GM19395 (cell line): ENCODE data around the gene TCOF1.

ENCODE experiments used
- ATAC-seq: cut with Tn5 transposase; IDR thresholded peaks from one replicate; pipeline ENCODE4 v1.9.1; 2021; ENCODE audit warnings: mild to moderate bottlenecking, moderate library complexity; ENCODE audit not compliant: unreplicated experiment

TCOF1 gene

GRCh38 chr5:150347451-150347850 lies 10.0 kb upstream of the TCOF1 start:
- no peak for ATAC-seq

DNA sequence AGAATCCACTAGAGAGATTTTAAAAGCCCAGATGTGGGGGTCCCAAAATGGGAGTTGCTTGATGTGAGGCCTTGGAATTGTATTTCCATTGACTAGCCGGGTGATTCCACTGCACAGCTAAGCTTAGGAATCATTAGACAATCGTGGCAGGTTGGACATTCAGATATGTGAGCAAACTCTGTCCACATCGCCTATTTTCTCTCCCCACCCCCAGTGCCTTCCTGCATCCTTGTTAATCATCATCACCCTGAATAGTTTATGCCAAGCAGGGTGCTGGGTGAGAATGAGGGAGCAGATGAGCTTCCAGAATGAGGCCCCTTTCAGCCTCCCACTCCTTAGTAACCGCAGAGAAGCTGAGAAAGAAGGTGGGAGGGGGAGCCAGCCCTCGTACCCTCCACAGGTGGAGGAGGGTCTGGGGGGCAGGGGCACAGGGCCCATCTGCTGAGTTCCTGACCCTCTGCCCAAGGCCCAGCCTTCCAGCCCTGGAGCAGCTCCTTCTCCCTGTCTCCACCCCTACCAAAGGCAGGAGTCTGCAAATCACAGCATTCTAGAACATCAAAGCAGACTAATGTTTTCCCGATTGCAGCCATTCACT lies 7.7 kb upstream of the TCOF1 start:
- ATAC-seq, result no peak

DNA sequence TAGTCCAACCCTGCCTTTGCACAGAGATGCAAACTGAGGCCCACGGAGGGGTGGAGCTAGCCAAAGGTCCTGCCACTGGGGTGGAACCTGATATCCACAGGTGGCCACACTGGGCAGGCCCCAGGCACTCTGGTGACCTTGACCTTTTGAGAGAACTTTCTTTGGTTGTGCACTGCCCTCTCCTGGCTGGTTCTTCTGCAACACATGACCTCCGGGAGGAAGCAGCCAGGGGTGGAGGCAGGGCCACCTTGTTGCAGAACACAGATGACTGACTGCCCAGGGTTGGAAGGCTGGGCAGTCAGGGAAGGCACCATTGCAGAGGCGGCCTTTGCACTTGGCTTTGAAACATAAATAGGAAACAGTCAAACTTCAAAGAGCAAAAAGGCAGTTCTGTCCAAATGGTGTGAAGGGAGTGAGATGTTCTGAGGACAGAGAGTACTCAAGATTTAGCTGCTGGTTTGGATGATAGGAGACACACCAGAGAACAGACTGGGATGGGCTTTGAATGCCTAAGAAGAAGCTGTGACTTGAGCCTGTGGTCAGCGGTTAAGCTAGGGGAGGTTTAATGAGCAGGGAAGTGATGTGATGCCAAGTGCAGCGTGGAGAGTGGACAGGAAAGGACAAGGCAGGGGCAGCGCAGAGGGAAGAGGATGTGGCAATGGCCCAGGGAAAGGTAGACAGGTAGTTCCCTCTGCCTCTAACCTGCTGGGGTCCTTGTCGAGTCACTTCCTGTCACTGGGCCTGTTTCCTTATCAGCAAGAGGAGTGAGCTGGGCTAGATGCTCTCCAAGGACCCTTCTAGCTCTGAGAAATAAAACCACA lies 6.8 kb upstream of the TCOF1 start:
- ATAC-seq, result peak; percentile 92

DNA sequence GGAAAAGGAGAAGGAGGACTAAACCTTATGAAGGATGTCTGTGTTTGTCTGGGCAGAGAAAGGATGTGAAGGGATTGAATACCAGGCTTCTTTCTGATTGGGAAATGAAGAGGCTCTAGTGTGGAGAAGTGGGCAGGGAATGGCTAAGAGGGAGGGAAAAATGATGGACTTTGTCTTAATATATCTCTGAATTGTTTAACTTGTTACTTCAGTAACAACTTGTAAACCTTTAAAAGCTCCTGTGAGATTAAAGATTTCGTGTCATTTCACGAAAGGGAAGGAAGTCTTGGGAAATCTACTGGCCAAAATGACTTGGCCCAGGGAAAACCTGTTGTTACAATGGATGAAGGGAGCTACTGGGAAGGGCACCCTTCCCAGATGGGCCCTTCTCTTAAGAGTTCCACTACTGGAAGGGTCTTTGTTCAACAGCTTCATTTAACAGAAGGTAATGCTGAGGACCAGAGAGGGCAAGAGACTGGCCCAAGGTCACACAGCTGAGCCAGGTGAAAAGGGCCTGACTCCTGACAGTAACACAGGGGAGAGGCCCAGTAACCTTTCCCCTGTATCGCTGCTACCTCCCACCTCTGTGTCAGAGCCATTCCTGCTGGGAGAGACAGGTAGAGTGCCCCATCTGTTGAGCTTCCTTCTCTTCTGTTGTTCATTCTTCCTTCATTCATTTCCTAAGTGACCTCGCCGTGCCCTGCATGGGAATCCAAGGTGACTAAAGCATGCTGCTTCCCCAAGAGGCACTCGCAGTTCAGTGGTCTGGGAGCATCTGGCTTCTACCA lies 5.1 kb upstream of the TCOF1 start:
- no peak for ATAC-seq

GRCh38 chr5:150353032-150353675 lies 4.3 kb upstream of the TCOF1 start:
- no peak for ATAC-seq

DNA sequence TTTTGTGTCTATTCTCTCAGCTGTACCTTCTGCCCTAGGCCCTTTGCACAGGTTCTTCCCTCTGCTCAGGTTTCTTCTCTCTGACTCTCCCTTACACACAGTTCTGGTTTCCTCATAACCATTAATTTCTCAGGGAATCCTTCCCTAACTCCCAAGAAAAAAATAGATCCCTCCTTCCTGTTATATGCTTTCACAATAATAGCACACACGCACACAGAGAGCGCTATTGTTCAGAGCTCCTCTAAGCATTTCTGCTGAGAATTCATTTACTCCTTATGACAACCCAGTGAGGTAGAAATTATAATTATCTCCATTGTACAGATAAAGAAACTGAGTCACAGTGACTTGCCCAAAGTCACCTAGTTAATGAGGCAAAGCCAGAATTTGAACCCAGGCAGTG lies 1.7 kb upstream of the TCOF1 start:
- ATAC-seq, result no peak

DNA sequence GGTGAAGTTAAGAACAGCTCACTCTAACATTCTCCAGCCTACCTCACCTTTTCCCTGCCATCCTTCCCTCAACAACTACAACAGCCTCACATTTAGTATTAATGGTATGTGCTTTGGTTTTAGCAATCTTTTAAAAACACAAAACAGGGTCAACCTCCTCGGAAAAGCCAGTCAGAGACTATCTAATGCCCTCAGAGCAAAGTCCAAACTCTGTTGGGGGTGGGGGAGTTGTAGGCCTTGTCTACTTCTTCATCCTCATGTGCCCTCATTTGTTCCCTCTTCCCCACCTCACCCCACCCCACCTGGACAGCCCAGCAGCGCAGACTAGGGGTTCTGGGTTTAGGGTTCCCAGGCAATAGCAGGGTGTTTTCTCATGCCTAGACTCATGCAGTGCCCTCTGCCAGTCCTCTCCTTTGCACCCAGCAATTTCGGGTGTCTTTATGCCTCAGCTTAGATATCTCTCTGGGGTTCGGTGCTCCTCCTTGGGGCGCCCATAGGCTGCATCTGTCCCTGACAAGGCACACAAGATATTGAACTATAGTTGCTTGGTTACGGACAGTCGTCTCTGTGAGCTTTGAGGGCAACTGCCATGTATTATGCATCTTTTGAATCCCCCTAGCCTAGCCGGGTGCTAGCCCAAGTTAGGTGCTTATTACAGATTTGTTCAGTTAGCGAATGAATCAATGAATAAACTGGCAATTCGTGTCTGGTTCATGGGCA lies 762 bp upstream of the TCOF1 start:
- ATAC-seq, result no peak

DNA sequence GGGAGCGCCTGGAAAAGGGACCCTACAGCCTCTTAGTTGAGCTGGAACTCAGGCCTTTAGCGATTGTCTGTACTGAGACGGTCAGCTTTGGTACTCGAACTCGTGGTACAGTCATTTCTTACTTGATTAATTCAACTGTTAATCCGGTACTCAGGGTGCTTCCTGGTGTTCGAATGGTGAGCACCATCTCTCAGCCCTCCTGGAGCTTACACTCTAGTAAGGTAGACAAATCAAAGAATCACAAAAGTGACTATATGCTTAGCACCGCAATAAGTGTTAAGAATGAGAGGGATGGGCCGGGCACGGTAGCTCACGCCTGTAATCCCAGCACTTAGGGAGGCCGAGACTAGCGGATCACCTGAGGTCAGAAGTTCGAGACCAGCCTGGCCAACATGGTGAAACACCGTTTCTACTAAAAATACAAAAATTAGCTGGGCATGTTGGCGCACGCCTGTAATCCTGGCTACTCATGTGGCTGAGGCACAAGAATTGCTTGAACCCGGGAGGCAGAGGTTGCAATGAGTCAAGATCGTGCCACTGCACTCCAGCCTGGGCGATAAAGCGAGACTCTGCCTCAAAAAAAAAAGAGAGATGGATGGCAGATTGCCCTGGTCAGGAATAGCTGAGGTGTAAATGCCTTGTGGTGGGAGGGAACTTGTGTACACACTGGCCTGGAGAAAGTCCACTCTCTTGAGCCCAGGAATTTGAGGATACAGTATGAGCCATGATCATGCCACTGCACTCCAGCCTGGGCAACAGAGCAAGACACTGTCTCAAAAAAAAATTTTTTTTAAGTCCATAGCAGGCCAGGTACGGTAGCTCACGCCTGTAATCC lies 981 bp downstream of the TCOF1 start:
- no peak for ATAC-seq

- ATAC-seq, result peak; percentile 47
These were observed 3.8 kb downstream of the TCOF1 start for GRCh38 chr5:150361301-150361700.

- ATAC-seq, result no peak
These were observed 5.7 kb downstream of the TCOF1 start for GRCh38 chr5:150363185-150363584.

- no peak for ATAC-seq
These were observed 6.5 kb downstream of the TCOF1 start for GRCh38 chr5:150364004-150364403.

DNA sequence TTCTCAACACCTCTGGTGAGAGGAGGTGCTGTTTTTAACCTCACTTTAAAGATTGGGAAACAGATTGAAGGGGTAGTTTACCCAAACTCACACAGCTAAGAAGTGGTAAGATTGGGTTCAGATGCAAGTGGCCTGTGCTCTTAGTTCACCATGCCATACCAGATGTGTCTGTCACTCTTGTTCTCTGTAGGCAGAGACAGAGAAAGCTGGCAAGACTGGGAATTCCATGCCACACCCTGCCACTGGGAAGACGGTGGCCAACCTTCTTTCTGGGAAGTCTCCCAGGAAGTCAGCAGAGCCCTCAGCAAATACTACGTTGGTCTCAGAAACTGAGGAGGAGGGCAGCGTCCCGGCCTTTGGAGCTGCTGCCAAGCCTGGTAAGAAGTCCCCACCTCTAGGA lies 11.0 kb downstream of the TCOF1 start:
- no peak for ATAC-seq

DNA sequence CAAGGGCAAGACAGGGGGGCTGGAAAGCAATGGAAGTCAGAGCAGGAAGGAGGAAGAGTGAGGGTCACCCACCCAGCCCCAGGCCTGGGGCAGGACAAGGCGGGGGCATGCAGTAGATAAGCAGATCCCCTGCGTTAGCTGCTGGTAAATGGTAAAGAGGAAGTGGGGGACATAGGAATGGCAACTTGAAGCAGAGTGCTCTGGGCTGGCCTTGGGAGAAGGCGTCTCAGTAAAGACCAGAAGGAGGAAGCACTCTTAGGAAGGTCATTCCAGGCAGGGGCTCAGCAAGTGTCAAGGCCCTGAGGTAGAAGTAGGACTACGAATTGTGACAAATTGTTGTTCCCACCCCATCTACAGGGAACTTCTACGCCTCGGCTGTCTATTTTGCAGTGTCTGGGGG lies 15.1 kb downstream of the TCOF1 start:
- no peak for ATAC-seq

- ATAC-seq, result no peak
These were observed 17.2 kb downstream of the TCOF1 start for GRCh38 chr5:150374651-150375050.

DNA sequence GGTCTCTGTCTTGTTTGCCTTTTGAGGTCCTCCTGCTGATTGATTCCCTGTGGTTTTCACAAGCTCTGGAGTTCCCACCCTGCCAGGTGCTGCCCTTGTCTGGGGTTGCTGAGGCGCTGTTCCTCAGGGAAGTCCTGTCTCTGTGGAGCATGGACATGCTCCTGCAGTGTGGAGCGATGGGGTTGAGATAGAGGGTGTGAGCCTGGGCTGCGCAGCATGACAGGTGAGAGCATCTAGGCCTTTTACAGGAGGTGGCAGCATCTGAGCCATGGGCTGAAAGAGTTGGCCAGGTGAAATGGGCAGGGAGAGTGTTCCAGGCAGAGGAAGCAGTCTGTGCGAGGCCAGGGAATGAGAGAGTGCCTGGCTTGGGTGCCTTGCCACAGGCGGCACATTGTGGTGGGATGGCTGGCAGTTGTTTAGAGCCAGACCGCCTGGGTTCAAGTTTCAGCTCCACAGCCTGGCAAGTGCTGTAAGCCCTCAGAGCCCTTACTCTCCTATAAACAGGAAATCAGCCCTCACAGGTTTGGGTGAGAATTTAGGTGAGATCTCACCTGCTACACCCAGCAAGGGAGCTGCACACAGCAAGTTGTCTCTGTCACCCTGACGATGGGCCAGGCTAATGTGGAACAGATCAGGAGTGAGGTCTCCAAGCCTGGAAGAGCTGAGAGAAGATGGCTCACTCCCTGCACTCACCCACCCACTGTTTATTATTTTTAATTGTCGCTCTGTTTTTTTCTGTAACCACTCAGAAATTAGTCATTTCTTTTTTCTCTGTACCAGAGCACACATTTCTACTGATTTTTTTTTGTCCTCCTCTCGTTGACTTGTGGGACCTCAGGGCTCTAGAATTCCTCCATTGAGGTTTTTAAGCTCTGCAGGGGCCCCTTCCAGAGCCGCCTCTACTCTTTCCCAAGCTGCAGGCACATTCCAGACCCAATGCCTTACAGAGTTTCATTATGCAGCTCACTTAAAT lies 19.6 kb downstream of the TCOF1 start:
- ATAC-seq, result no peak

DNA sequence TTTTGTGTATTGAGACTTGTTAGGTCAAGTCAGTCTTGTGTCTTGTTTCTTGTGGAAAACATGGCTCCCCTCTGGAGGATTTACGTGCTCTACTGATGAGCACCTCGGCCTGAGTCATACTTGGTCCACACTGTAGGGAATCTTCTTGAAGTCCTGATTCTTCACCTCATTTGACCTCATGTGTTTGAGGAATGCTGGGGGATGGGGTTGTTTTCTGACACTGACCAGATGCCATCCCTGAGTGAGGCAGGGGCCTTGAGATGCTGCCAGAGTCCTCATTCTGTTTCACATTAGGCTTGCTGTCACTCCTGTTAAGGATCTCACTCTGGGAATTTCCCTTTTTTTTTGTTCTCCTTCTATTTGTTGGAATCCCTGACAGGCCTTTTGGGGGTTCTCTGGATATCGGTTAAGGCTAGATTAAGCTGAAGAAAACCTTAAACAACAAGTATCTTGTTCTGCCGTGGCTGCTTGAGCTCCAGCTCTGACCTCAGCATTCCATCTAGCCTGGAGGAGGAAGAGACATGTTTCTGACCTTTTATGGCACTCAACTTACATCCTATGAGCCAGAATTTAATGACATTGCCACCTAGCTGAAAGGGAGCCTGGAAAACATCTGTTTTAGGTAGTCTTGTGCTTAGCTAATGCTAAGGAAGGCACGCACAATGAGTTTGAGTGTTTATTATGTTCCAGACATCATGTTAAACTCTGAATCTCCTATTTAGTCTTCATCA lies 20.6 kb downstream of the TCOF1 start:
- no peak for ATAC-seq

GRCh38 chr5:150384701-150385100 lies 27.2 kb downstream of the TCOF1 start:
- no peak for ATAC-seq
